ENCODE measurements around the gene DUSP14. TPM values are rescaled to one million over a fixed set of nuclear protein-coding genes. Genes with fewer than 3 reads are reported as not detected.

The DUSP14 gene
- total RNA-seq, 1 donor from 2014 or later, result 19.2 TPM

DNA sequence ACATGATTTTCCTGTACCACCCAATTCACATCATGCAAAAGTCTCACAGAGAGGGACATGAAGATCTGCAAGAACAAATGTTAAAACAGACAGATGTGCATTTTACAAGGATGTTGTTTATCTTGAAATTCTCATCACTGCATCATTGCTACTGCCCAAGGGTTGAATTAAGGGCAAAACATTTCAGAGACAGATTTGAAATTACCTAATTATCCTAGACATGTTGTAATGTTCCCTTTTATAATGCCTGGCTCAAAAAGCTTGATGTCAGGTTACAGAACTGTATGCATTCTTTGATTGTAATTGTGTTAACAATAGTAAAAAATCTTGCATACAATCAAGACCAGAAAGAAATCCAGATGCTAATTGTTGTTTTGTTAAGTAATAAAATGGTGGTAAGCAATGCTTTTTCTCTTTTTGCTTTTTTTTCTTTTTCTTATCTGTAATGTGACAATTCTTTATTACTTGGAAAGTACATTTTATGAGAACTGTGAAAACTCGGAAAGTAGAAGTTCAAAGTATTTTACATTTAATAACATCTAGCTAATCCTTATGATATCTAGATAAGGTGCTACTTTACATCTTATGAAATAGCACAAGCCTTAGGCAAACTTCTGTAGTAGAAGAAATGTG lies 3.6 kb upstream of the DUSP14 start:
- no peaks in the 10 kb centered on the region for H3K9me3 Mint-ChIP-seq (ENCODE audit: low read depth)
- H3K4me3 Mint-ChIP-seq (ENCODE audit: low read depth), result no peak overlapping the region
- DNase-seq (ENCODE audit: low spot score, unreplicated experiment), result no peak
- H3K27ac Mint-ChIP-seq, result no peak overlapping the region
- H3K4me1 Mint-ChIP-seq (ENCODE audit: low read depth), result peaks cover 22% of the 10 kb centered on the region
- peaks cover 3% of the 10 kb centered on the region for H3K27me3 Mint-ChIP-seq
- TF ChIP-seq, protein P1, sequence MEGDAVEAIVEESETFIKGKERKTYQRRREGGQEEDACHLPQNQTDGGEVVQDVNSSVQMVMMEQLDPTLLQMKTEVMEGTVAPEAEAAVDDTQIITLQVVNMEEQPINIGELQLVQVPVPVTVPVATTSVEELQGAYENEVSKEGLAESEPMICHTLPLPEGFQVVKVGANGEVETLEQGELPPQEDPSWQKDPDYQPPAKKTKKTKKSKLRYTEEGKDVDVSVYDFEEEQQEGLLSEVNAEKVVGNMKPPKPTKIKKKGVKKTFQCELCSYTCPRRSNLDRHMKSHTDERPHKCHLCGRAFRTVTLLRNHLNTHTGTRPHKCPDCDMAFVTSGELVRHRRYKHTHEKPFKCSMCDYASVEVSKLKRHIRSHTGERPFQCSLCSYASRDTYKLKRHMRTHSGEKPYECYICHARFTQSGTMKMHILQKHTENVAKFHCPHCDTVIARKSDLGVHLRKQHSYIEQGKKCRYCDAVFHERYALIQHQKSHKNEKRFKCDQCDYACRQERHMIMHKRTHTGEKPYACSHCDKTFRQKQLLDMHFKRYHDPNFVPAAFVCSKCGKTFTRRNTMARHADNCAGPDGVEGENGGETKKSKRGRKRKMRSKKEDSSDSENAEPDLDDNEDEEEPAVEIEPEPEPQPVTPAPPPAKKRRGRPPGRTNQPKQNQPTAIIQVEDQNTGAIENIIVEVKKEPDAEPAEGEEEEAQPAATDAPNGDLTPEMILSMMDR (IDR thresholded peaks at IDR 0.05; ENCODE audit: unreplicated experiment), result no peak
- H3K36me3 Mint-ChIP-seq (ENCODE audit: insufficient read depth), result no peaks in the 10 kb centered on the region

DNA sequence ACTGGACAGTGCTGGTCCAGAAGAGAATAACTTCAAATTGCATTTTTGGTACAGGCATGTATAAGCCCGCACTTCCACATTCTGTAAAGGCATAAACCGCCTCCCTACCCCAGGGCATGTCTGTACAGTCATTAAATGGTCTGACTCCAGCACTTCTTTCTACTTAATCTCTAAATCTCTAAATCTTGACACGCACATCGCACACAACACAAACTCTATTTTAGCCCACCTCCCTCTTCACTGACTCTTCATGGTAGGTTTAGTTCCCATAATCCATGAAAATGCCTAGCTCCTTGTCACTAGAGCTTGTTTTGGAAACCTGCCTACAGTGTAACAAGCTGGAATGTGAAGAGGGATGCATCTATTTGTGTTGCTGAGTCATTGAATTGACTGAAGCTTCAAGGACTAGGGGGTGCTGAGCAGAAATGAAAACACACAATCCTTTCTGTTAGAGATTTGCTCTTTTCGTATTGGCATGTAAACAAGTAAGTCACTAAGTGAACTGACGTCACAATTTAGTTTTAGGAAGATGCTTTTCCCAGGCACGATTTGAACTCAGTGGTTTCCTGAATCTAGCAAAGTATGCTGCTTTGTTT lies 1.6 kb upstream of the DUSP14 start:
- peaks cover 27% of the 10 kb centered on the region for H3K4me1 Mint-ChIP-seq (ENCODE audit: low read depth)
- H3K9me3 Mint-ChIP-seq (ENCODE audit: low read depth), result no peaks in the 10 kb centered on the region
- H3K27me3 Mint-ChIP-seq, result peaks cover 3% of the 10 kb centered on the region
- H3K27ac Mint-ChIP-seq, result peak overlapping the region; percentile 97
- H3K4me3 Mint-ChIP-seq (ENCODE audit: low read depth), result peak overlapping the region; percentile 86
- no peak for DNase-seq (ENCODE audit: low spot score, unreplicated experiment)
- H3K36me3 Mint-ChIP-seq (ENCODE audit: insufficient read depth), result no peaks in the 10 kb centered on the region
- TF ChIP-seq, protein P1 (IDR thresholded peaks at IDR 0.05; ENCODE audit: unreplicated experiment), result no peak

DNA sequence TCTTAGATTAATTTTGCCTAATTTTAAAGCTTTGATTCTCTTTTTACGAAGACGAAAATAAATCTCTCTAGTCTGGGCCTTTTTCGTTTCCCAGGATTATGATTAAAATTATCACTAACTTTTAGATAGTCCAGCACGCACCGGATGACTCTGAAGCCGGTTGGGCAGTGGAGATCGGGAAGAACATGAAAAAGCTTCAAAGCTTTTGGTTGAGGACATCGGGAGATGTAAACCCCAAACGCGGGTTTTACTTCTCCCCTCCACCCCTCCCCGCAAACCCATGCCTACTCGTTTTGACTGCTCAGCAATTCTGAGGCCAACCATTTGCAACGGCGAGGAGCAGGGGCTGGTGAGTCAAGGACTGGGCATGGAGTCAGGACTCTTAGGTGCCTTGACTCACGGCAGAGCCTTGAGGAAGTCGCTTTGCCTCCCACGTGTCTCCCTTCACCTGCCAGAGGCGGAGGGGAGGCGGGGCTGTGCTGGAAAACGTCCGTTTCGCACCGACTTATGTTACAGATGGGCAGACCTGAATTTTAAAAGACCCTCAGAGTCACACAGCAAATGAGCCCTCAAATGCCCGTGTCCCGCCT lies 989 bp upstream of the DUSP14 start:
- Mint-ChIP-seq H3K36me3 (ENCODE audit: insufficient read depth) (no peaks in the 10 kb centered on the region), H3K9me3 (ENCODE audit: low read depth) (no peaks in the 10 kb centered on the region), H3K4me1 (ENCODE audit: low read depth) (peaks cover 23% of the 10 kb centered on the region), H3K27me3 (peaks cover 3% of the 10 kb centered on the region), H3K27ac (peak overlapping the region; percentile 97), H3K4me3 (ENCODE audit: low read depth) (peak overlapping the region; percentile 86)
- TF ChIP-seq, protein P1 (IDR thresholded peaks at IDR 0.05; ENCODE audit: unreplicated experiment), result no peak
- peak; percentile 28 for DNase-seq (ENCODE audit: low spot score, unreplicated experiment)

DNA sequence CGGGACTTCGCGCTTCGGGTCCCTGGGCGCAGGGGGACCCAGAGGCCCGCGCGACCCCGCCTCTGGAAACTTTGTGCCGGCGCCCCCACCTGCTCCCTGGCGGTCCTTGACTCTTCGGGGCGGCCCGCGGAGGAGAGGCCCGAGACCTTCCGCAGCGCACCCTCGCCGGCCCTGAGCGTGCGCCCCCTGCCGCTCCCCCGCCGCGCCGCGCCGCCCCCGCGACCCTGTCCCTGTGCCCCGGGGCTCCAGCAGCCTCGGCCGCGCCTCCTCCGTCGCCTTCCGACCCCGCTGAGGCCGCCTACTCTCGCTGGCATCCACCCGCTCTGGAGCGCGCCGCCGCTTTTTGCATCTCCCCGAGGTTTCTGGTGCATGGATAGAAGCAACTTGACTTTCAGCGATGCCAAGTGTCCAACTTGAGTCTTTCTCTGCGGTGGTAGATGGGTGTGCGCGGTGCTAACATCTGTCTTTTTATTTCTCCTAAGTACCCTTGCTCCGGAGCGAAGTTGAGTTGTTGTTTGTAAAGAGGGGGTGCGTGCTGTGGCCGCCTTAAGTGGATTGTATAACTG lies 414 bp downstream of the DUSP14 start:
- peak; percentile 77 for DNase-seq (ENCODE audit: low spot score, unreplicated experiment)
- TF ChIP-seq, protein P1 (IDR thresholded peaks at IDR 0.05; ENCODE audit: unreplicated experiment), result peak; percentile 73
- Mint-ChIP-seq H3K4me1 (ENCODE audit: low read depth) (peaks cover 32% of the 10 kb centered on the region), H3K27me3 (peaks cover 3% of the 10 kb centered on the region), H3K9me3 (ENCODE audit: low read depth) (no peaks in the 10 kb centered on the region), H3K4me3 (ENCODE audit: low read depth) (peak overlapping the region; percentile 84), H3K36me3 (ENCODE audit: insufficient read depth) (no peaks in the 10 kb centered on the region), H3K27ac (peak overlapping the region; percentile 93)

Data from progenitor cell of endocrine pancreas (in vitro differentiated cells).